OCI-LY1 (cell line): ENCODE data around the gene NRG2.

ENCODE experiments used
- H2AFZ ChIP-seq: fragments of 200-600 bp; sonication (generic), shearing (Covaris generic); 2 replicates; pipeline ENCODE4 v1.6.0; 2014; ENCODE audit warnings: antibody characterized with exemption, mild to moderate bottlenecking, low read length
- H3F3A ChIP-seq: fragments of 200-600 bp; sonication (generic), shearing (Covaris generic); 2 replicates; pipeline ENCODE4 v1.6.0; 2014; ENCODE audit warnings: mild to moderate bottlenecking, antibody characterized with exemption, low read length, moderate library complexity; ENCODE audit not compliant: insufficient read depth
- H3K27ac ChIP-seq: fragments of 200-600 bp; sonication (generic); 2 replicates; pipeline ENCODE4 v1.5.1; 2014; ENCODE audit warnings: low read length, mixed run types, mild to moderate bottlenecking, low read depth; ENCODE audit not compliant: poor library complexity, severe bottlenecking
- H3K27me3 ChIP-seq: fragments of 200-600 bp; sonication (generic); 2 replicates; pipeline ENCODE4 v1.6.0; 2014; ENCODE audit warnings: antibody characterized with exemption, mild to moderate bottlenecking, low read length, moderate library complexity; ENCODE audit not compliant: insufficient read depth
- H3K36me3 ChIP-seq: fragments of 200-600 bp; sonication (generic); 2 replicates; pipeline ENCODE4 v1.6.1; 2014; ENCODE audit warnings: mild to moderate bottlenecking, antibody characterized with exemption, low read length, moderate library complexity, mixed read lengths; ENCODE audit not compliant: insufficient read depth
- H3K4me1 ChIP-seq: fragments of 200-600 bp; sonication (generic); 2 replicates; pipeline ENCODE4 v1.5.1; 2014; ENCODE audit warnings: mild to moderate bottlenecking, low read length, moderate library complexity; ENCODE audit not compliant: insufficient read depth, severe bottlenecking
- H3K4me2 ChIP-seq: fragments of 200-600 bp; sonication (generic), shearing (Covaris generic); 2 replicates; pipeline ENCODE4 v1.6.1; 2014; ENCODE audit warnings: low read length
- H3K4me3 ChIP-seq: fragments of 200-600 bp; sonication (generic); 2 replicates; pipeline ENCODE4 v1.5.1; 2014; ENCODE audit warnings: low read length, low read depth, mild to moderate bottlenecking, mixed read lengths; ENCODE audit not compliant: poor library complexity, severe bottlenecking
- H3K79me2 ChIP-seq: fragments of 200-600 bp; shearing (Covaris generic); 2 replicates; pipeline ENCODE4 v1.6.1; 2016; ENCODE audit warnings: mixed run types, low read length, mixed read lengths; ENCODE audit not compliant: insufficient read depth
- H3K9ac ChIP-seq: fragments of 200-600 bp; sonication (generic), shearing (Covaris generic); 2 replicates; pipeline ENCODE4 v1.6.1; 2014; ENCODE audit warnings: mild to moderate bottlenecking, low read length, mixed read lengths
- H3K9me2 ChIP-seq: fragments of 200-600 bp; sonication (generic), shearing (Covaris generic); 2 replicates; pipeline ENCODE4 v1.6.1; 2014; ENCODE audit warnings: low read depth, mild to moderate bottlenecking, low read length, mixed read lengths
- H3K9me3 ChIP-seq: fragments of 200-600 bp; shearing (Covaris generic); 2 replicates; pipeline ENCODE4 v1.6.1; 2014; ENCODE audit warnings: low read length, mixed read lengths
- H4K20me1 ChIP-seq: fragments of 200-600 bp; sonication (generic), shearing (Covaris generic); 2 replicates; pipeline ENCODE4 v1.6.0; 2016; ENCODE audit warnings: mild to moderate bottlenecking, low read length; ENCODE audit not compliant: insufficient read depth
- EZH2 ChIP-seq: fragments of 200-600 bp; sonication (generic), shearing (Covaris generic); IDR thresholded peaks from 2 replicates; pipeline ENCODE4 v1.8.0; 2017; ENCODE audit warnings: borderline replicate concordance, mixed run types, mild to moderate bottlenecking, antibody characterized with exemption, low read length, moderate library complexity, mixed read lengths
- TF ChIP-seq, protein P1 (sequence below): fragments of 200-600 bp; sonication (generic), shearing (Covaris generic); IDR thresholded peaks from 2 replicates; pipeline ENCODE4 v1.5.1; 2017; ENCODE audit warnings: mild to moderate bottlenecking, antibody characterized with exemption, low read length, moderate library complexity, mixed read lengths

Gene NRG2

DNA sequence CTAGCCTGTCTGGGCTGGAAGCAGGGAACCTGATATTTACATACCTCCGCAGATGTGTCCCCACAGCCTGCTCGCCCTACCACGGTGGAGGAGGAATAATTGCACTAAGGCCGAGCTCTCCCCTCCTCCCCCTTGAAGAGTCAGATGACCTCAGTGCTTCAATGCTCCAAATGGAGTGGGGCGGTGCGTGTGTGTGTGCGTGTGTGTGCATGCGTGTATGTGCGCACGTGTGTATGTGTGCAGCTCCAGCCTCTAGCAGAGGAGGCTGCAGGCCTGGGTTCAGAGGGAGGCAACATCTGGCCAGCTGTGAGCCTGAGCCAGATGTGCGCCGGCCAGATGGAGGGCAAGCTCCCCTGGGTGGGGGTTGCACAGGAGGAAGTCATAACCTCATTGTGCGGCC, 90.5 kb downstream of the NRG2 start:
- no peaks in the 10 kb centered on the region for H3K4me1 ChIP-seq
- no peaks in the 10 kb centered on the region for H3K9me2 ChIP-seq
- no peak overlapping the region for H3K4me2 ChIP-seq
- no peaks in the 10 kb centered on the region for H4K20me1 ChIP-seq
- H3K4me3 ChIP-seq, result no peak overlapping the region
- H3F3A ChIP-seq, result no peaks in the 10 kb centered on the region
- no peaks in the 10 kb centered on the region for H3K79me2 ChIP-seq
- no peaks in the 10 kb centered on the region for H3K36me3 ChIP-seq
- TF ChIP-seq, protein P1, sequence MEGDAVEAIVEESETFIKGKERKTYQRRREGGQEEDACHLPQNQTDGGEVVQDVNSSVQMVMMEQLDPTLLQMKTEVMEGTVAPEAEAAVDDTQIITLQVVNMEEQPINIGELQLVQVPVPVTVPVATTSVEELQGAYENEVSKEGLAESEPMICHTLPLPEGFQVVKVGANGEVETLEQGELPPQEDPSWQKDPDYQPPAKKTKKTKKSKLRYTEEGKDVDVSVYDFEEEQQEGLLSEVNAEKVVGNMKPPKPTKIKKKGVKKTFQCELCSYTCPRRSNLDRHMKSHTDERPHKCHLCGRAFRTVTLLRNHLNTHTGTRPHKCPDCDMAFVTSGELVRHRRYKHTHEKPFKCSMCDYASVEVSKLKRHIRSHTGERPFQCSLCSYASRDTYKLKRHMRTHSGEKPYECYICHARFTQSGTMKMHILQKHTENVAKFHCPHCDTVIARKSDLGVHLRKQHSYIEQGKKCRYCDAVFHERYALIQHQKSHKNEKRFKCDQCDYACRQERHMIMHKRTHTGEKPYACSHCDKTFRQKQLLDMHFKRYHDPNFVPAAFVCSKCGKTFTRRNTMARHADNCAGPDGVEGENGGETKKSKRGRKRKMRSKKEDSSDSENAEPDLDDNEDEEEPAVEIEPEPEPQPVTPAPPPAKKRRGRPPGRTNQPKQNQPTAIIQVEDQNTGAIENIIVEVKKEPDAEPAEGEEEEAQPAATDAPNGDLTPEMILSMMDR, result no peak
- TF ChIP-seq EZH2, result no peak
- H3K9me3 ChIP-seq, result no peaks in the 10 kb centered on the region
- no peak overlapping the region for H3K27ac ChIP-seq
- H3K9ac ChIP-seq, result no peak overlapping the region
- H3K27me3 ChIP-seq, result no peaks in the 10 kb centered on the region
- H2AFZ ChIP-seq, result no peak overlapping the region

DNA sequence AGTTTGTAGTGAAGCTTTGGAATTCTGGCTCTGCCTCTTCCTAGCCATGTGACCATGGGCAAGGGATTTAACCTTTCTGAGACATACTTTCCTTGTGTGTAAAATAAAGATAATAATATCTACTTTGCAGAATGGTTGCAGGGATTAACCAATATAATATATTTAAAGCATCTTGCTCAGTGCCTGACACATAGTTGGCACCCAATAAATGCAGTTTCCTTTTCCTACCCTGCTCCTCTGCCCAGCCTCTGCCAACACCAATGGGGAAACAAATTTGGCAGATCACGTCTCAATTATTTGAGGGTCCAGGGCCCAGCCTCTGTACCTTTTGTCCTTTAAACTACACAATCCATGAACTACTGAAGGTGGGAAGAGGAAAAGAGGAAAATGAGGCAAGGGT, 91.1 kb downstream of the NRG2 start:
- no peaks in the 10 kb centered on the region for H3K79me2 ChIP-seq
- no peaks in the 10 kb centered on the region for H3F3A ChIP-seq
- no peaks in the 10 kb centered on the region for H3K4me1 ChIP-seq
- H3K4me2 ChIP-seq, result no peak overlapping the region
- H4K20me1 ChIP-seq, result no peaks in the 10 kb centered on the region
- H3K27me3 ChIP-seq, result no peaks in the 10 kb centered on the region
- no peak for TF ChIP-seq EZH2
- TF ChIP-seq, protein P1, result no peak
- H3K27ac ChIP-seq, result no peak overlapping the region
- no peaks in the 10 kb centered on the region; the same call in 1 of the 2 replicates for H3K9me2 ChIP-seq
- H2AFZ ChIP-seq, result no peak overlapping the region
- H3K9me3 ChIP-seq, result no peaks in the 10 kb centered on the region
- H3K36me3 ChIP-seq, result no peaks in the 10 kb centered on the region
- no peak overlapping the region for H3K9ac ChIP-seq
- H3K4me3 ChIP-seq, result no peak overlapping the region

DNA sequence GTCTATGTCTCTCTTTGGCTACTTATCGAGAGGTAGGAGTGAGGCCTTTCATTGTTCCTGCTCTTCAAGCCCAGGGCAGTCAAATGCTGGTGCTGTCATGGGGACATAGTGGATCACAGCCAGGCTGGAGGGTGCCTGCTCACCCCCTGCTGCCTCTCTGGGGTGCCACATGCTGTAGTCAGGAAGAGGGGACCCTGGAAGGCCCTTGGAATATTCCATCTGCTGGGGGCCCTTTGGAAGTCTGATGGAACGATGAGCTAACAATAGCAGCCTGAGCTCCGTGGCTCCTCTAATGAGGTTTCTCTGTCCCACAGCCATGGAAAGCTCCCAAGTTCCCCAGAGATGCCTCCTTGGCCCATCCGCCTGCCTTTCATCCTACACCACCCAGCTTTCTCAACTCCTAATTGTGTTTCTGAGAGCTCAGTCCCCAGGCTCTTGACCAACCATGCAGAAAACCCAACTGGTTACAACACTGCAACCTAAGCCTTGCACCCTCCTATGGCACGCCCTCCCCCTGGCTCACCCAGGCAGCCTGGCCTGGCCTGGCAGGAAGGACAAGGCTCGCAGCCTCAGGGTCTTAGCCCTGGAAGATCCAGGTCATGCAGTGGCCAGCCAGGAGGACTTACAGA, 91.7 kb downstream of the NRG2 start:
- Histone ChIP-seq H3K27me3 (no peaks in the 10 kb centered on the region), H3K9me3 (no peaks in the 10 kb centered on the region), H3K79me2 (no peaks in the 10 kb centered on the region), H3K4me3 (no peak overlapping the region), H4K20me1 (no peaks in the 10 kb centered on the region), H3F3A (no peaks in the 10 kb centered on the region), H3K27ac (no peak overlapping the region), H3K9me2 (no peaks in the 10 kb centered on the region; the same call in 1 of the 2 replicates), H3K36me3 (no peaks in the 10 kb centered on the region), H2AFZ (no peak overlapping the region), H3K4me1 (no peaks in the 10 kb centered on the region), H3K4me2 (no peak overlapping the region), H3K9ac (no peak overlapping the region)
- TF ChIP-seq EZH2, result no peak
- TF ChIP-seq, protein P1, result no peak
